HS-27A (cell line): Measurements from ENCODE around the gene MRPL48.
A peak's percentile ranks its signal among the peaks of the same experiment; 100 is the strongest.
"Not testable (repeated sequence)": the region's sequence is repeated elsewhere in the genome, so short reads cannot be mapped to it uniquely, and the experiment has no call there.

Experiments used
- DNase-seq: peaks from one replicate; pipeline ENCODE4 v3.0.0-alpha.2; 2012; ENCODE audit warnings: low read depth, missing footprints

MRPL48 gene

GRCh38 chr11:73779084-73779902 is 8.4 kb upstream of the MRPL48 start:
- DNase-seq: peak; percentile 98

- DNase-seq: no peak
These were observed 6.4 kb upstream of the MRPL48 start for GRCh38 chr11:73781303-73781702.

GRCh38 chr11:73783483-73784020 is 4.1 kb upstream of the MRPL48 start:
- DNase-seq: no peak

- DNase-seq: no peak
These were observed 3.5 kb upstream of the MRPL48 start for GRCh38 chr11:73784080-73784634.

GRCh38 chr11:73784734-73785133 is 2.9 kb upstream of the MRPL48 start:
- DNase-seq: no peak

GRCh38 chr11:73785467-73785866 is 2.2 kb upstream of the MRPL48 start:
- not testable (repeated sequence) for DNase-seq

- no peak for DNase-seq
These were observed 527 bp upstream of the MRPL48 start for GRCh38 chr11:73787051-73787642.

GRCh38 chr11:73789279-73789670 is 1.6 kb downstream of the MRPL48 start:
- no peak for DNase-seq

- DNase-seq: no peak
These were observed 4.9 kb downstream of the MRPL48 start for GRCh38 chr11:73792584-73792983.

- DNase-seq: no peak
These were observed 8.4 kb downstream of the MRPL48 start for GRCh38 chr11:73795925-73796632.

- no peak for DNase-seq
These were observed 9.8 kb downstream of the MRPL48 start for GRCh38 chr11:73797457-73797856.

- DNase-seq: no peak
These were observed 12.7 kb downstream of the MRPL48 start for GRCh38 chr11:73800276-73800806.

GRCh38 chr11:73801136-73801535 is 13.5 kb downstream of the MRPL48 start:
- no peak for DNase-seq

GRCh38 chr11:73804712-73805111 is 17.0 kb downstream of the MRPL48 start:
- DNase-seq: no peak

GRCh38 chr11:73808052-73808451 is 20.4 kb downstream of the MRPL48 start:
- no peak for DNase-seq

- DNase-seq: no peak
These were observed 23.0 kb downstream of the MRPL48 start for GRCh38 chr11:73810637-73811036.

GRCh38 chr11:73812234-73812633 is 24.6 kb downstream of the MRPL48 start:
- no peak for DNase-seq

- DNase-seq: no peak
These were observed 27.1 kb downstream of the MRPL48 start for GRCh38 chr11:73814812-73815211.

GRCh38 chr11:73818846-73819245 is 31.2 kb downstream of the MRPL48 start:
- DNase-seq: no peak

GRCh38 chr11:73830261-73830660 is 42.6 kb downstream of the MRPL48 start:
- no peak for DNase-seq

GRCh38 chr11:73833067-73833466 is 45.4 kb downstream of the MRPL48 start:
- no peak for DNase-seq

GRCh38 chr11:73838443-73839122 is 50.9 kb downstream of the MRPL48 start:
- no peak for DNase-seq
